ENCODE measurements around the gene ZCCHC10. TPM values are rescaled to one million over a fixed set of nuclear protein-coding genes. Genes with fewer than 3 reads are reported as not detected.
"Not testable (repeated sequence)": the region's sequence is repeated elsewhere in the genome, so short reads cannot be mapped to it uniquely, and the experiment has no call there.

ZCCHC10 gene
- total RNA-seq, 4 donors from 2014 or later = 10.1 to 22.0 (median 19.1) TPM

DNA sequence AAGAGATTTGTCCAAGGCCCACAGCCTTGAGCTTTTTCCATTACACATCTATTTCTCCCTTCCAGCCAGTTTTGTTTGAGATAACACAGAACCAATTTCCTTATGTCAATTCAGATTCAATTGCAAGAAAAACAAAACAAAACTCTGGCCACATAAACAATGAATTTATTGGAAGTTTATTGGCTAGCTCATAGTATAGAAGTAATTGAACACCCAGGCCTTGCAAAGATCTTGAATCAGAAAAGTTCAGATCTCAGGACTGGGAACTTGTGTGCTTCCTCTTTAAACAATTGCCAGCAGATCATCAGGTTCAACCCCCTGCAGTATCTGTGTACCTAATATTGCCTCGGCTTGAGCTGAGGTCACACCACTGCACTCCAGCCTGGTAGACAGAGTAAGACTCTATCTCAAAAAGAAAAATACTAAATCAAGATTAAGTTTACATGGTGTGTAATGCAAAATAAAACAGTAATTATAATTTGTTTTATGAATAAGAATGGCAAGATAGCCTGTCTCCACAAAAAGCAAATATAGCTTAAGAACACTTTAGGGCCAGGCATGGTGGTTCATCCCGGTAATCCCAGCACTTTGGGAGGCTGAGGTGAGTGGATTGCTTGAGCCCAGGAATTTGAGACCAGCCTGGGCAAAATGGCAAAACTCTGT, 4.1 kb upstream of the ZCCHC10 start:
- H3K36me3 ChIP-seq = no peaks in the 10 kb centered on the region
- no peaks in the 10 kb centered on the region for H3K27me3 ChIP-seq
- no peak for DNase-seq (ENCODE audit: low spot score in 2 of 2)
- WGBS = 93% methylated on average over 2 of the region's 2 CpGs
- peaks cover 11% of the 10 kb centered on the region for H3K4me1 ChIP-seq
- H3K9me3 ChIP-seq = no peaks in the 10 kb centered on the region
- no peak overlapping the region for H3K4me3 ChIP-seq
- TF ChIP-seq, protein P1, sequence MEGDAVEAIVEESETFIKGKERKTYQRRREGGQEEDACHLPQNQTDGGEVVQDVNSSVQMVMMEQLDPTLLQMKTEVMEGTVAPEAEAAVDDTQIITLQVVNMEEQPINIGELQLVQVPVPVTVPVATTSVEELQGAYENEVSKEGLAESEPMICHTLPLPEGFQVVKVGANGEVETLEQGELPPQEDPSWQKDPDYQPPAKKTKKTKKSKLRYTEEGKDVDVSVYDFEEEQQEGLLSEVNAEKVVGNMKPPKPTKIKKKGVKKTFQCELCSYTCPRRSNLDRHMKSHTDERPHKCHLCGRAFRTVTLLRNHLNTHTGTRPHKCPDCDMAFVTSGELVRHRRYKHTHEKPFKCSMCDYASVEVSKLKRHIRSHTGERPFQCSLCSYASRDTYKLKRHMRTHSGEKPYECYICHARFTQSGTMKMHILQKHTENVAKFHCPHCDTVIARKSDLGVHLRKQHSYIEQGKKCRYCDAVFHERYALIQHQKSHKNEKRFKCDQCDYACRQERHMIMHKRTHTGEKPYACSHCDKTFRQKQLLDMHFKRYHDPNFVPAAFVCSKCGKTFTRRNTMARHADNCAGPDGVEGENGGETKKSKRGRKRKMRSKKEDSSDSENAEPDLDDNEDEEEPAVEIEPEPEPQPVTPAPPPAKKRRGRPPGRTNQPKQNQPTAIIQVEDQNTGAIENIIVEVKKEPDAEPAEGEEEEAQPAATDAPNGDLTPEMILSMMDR (IDR thresholded peaks at IDR 0.05) = no peak
- no peak for TF ChIP-seq POLR2AphosphoS5 (IDR thresholded peaks at IDR 0.05)
- TF ChIP-seq POLR2A (IDR thresholded peaks at IDR 0.05) = no peak
- no peak for TF ChIP-seq EP300 (IDR thresholded peaks at IDR 0.05)
- no peak overlapping the region for H3K27ac ChIP-seq

- no peak for TF ChIP-seq EP300 (IDR thresholded peaks at IDR 0.05)
- no peak for TF ChIP-seq POLR2AphosphoS5 (IDR thresholded peaks at IDR 0.05)
- TF ChIP-seq, protein P1 (IDR thresholded peaks at IDR 0.05) = no peak
- no peak for TF ChIP-seq POLR2A (IDR thresholded peaks at IDR 0.05)
- DNase-seq (ENCODE audit: low spot score in 2 of 2) = no peak
- WGBS = 96% methylated on average over 1 of the region's 1 CpG
Measured at GRCh38 chr5:133029416-133029815, 3.1 kb upstream of the ZCCHC10 start.

GRCh38 chr5:133026664-133027153, 360 bp upstream of the ZCCHC10 start:
- WGBS = 13% methylated on average over 15 of the region's 15 CpGs

More at GRCh38 chr5:133029416-133029815, 3.1 kb upstream of the ZCCHC10 start:
- Histone ChIP-seq H3K36me3 (no peaks in the 10 kb centered on the region), H3K27ac (no peak overlapping the region), H3K27me3 (no peaks in the 10 kb centered on the region), H3K4me3 (no peak overlapping the region), H3K4me1 (peaks cover 18% of the 10 kb centered on the region), H3K9me3 (no peaks in the 10 kb centered on the region)

GRCh38 chr5:133019471-133019870, 6.9 kb downstream of the ZCCHC10 start:
- H3K27me3 ChIP-seq; H3K4me1 ChIP-seq; H3K4me3 ChIP-seq; DNase-seq (ENCODE audit: low spot score in 2 of 2); H3K27ac ChIP-seq; H3K9me3 ChIP-seq: not testable (repeated sequence)
- peaks cover 32% of the 10 kb centered on the region for H3K36me3 ChIP-seq
- WGBS = 87% methylated on average over 7 of the region's 7 CpGs

More at GRCh38 chr5:133026664-133027153, 360 bp upstream of the ZCCHC10 start:
- H3K36me3 ChIP-seq = no peaks in the 10 kb centered on the region
- TF ChIP-seq, protein P1 (IDR thresholded peaks at IDR 0.05) = no peak
- TF ChIP-seq POLR2A (IDR thresholded peaks at IDR 0.05) (no peak), POLR2AphosphoS5 (IDR thresholded peaks at IDR 0.05) (no peak), EP300 (IDR thresholded peaks at IDR 0.05) (no peak)
- H3K27ac ChIP-seq = peak overlapping the region; percentile 89
- peaks cover 18% of the 10 kb centered on the region for H3K4me1 ChIP-seq
- H3K27me3 ChIP-seq = no peaks in the 10 kb centered on the region
- no peaks in the 10 kb centered on the region for H3K9me3 ChIP-seq
- peak overlapping the region; percentile 69 for H3K4me3 ChIP-seq
- DNase-seq (ENCODE audit: low spot score in 2 of 2) = no peak

GRCh38 chr5:133017964-133018363, 8.4 kb downstream of the ZCCHC10 start:
- WGBS = 95% methylated on average over 4 of the region's 4 CpGs
- no peaks in the 10 kb centered on the region for H3K4me1 ChIP-seq
- H3K27ac ChIP-seq = no peak overlapping the region
- no peak for DNase-seq (ENCODE audit: low spot score in 2 of 2)
- H3K27me3 ChIP-seq = no peaks in the 10 kb centered on the region
- H3K36me3 ChIP-seq = peaks cover 32% of the 10 kb centered on the region
- no peaks in the 10 kb centered on the region for H3K9me3 ChIP-seq
- TF ChIP-seq, protein P1 (IDR thresholded peaks at IDR 0.05) = no peak
- TF ChIP-seq POLR2A (IDR thresholded peaks at IDR 0.05) = no peak
- TF ChIP-seq POLR2AphosphoS5 (IDR thresholded peaks at IDR 0.05) = no peak
- TF ChIP-seq EP300 (IDR thresholded peaks at IDR 0.05) = no peak
- no peak overlapping the region for H3K4me3 ChIP-seq
